Fibroblast of skin of right quadriceps (primary cell): Measurements from ENCODE around the gene OR6C4.
"Not testable (repeated sequence)": the region's sequence is repeated elsewhere in the genome, so short reads cannot be mapped to it uniquely, and the experiment has no call there.

ENCODE experiments used
- DNase-seq: peaks from one replicate; pipeline ENCODE4 v3.0.0-alpha.2; 2013

OR6C4 gene

DNA sequence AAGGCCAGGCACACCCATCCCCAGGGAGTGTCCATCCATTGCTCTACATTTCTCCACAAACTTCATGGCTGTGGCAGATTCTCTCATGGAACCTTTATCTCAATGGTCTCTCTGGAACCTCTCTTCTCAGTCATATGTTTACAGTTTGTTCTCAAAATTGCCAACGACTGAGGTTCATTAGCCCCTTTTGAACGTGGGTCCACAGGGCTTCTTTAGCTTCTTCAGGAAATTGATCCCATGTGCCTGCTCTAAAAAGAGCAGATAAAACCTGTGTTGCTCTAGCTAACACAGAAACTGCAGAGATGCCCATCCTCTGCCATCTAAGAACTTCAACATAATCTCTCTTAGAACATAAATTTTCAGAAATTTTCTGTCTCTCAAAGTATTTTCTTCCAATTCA lies at the start of gene OR6C4:
OR6C4 (plus strand) TSS at position 301 of the 400 bp plus-strand sequence. CDS start 1,625 bp downstream, outside the sequence.
- no peak for DNase-seq

DNA sequence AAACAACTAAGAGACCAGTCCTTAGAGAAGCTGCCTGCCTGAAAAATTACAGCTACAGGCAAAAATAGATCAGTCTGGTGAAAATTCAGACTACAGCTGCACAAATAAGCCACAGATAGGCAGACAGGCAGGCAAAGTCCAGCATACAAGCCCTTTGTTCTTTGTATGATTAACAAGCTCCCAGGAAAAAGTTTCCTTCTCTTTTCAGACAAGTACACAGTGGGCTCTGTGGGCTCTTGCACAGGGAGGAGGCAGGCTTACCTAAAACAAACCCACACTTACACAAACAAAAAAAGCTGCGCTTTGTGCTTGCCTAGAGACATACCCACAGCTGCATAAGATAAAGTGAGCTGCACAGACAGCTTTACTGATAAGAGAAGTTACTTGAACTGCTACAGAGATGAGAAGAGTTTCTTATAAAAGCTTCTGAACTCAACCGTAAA lies 49.6 kb upstream of the OR6C4 start:
- DNase-seq = no peak

DNA sequence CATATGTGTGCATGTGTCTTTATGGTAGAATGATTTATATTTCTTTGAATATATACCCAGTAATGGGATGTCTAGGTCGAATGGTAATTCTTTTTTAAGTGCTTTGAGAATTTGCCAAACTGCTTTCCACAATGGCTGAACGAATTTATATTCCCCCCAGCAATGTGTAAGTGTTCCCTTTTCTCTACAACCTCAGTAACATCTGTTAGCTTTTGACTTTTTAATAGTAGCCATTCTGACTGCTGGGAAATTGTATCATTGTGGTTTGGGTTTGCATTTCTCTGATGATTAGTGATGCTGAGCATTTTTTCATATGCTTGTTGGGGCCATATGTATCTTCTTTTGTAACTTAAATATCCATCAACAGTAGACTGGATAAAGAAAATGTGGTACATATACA lies 47.8 kb upstream of the OR6C4 start:
- DNase-seq = no peak

DNA sequence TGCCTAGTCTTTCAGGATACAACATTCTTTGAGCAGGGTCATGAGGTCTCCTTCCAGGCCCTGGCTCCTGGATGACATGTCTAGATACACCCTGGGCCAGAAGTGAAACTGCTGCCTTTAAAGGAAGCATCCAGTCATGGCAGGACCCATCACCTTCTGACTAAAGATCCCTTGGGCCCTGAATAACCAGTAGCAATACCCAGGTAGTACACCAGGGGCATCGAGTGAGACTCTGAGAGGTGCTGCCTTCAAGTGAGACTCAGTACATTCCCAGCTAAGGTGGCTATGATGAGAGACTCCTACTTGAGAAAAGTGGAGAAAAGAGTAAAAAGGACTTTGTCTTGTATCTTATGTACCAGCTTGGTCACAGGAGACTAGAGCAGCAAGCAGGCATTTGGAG lies 33.7 kb upstream of the OR6C4 start:
- DNase-seq = no peak

DNA sequence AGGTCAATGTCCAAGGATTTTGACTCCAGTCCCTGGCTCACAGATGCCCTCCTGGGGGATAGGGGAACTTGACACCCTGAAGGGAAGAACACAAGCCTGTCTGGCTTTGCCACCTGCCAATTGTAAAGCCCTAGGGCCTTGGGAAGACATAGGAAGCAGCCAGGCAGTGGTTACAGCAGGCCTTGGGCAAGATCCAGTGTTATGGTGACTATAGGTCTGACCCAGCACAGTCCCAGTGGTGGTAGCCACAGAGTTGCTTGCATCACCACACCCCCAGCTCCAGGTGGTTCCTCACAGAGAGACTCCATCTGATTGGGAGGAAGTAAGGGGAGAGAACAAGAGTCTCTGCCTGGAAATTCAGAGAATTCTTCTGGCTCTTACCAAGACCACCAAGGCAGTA lies 33.0 kb upstream of the OR6C4 start:
- DNase-seq = no peak

DNA sequence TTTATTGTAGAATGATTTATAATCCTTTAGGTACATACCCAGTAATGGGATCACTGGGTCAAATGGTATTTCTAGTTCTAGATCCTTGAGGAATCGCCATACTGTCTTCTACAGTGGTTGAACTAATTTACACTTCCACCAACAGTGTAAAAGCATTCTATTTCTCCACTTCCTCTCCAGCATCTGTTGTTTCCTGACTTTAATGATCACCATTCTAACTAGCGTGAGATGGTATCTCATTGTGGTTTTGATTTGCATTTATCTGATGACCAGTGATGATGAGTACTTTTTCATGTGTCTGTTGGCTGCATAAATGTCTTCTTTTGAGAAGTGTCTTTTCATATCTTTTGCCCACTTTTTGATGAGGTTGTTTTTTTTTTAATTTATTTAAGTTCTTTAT lies 1.2 kb upstream of the OR6C4 start:
- DNase-seq = not testable (repeated sequence)

DNA sequence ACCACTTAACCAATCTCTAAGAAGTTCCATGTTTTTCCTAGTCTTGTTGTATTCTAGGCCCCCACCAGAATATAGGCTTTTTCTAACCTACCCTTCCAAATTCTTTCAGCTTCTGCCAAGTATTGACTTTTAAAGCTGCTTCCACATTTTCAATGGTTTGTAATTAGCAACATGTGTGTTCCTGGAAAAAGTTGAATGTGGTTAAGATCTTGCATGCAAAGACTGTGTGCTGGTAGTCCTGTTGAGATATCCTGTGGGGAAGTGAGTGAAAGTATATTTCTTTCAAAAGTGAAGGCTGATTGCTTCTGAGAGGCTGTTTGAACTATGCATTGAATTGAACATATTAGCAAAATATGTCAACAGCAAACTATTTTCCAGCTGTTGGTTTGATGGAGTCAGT lies 646 bp upstream of the OR6C4 start:
- no peak for DNase-seq

DNA sequence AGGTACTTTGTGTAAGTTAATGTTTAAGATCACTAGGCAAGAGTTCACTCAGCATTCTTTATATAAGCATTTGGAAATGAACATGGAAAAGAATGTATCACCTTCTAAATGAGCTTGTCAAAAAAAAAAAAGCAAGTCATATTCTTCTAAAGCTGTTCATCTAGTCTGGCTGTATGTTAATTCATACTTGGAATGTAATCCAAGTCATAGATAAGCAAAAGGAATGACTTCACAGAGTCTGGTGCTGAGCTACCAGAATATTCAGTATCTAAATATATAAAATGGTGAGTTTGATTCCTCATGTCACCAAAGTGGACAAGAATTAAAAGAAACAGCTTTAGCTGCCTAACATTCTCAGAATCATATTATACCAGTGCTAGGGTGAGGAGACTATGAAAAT lies 4.9 kb downstream of the OR6C4 start:
- no peak for DNase-seq

DNA sequence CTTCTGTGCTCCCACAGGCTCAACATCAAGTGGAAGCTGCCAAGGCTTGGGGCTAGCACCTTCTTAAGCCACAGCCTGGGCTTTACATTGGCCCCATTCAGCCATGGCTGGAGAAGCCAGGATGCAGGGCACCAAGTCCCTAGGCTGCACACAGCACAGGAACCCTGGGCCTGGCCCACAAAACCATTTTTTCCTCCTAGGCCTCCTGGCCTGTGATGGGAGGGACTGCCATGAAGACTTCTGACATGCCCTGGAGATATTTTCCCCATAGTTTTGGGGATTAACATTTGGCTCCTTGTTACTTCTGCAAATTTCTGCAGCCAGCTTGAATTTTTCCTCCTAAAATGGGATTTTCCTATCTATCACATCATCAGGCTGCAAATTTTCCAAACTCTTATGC lies 20.7 kb downstream of the OR6C4 start:
- not testable (repeated sequence) for DNase-seq

DNA sequence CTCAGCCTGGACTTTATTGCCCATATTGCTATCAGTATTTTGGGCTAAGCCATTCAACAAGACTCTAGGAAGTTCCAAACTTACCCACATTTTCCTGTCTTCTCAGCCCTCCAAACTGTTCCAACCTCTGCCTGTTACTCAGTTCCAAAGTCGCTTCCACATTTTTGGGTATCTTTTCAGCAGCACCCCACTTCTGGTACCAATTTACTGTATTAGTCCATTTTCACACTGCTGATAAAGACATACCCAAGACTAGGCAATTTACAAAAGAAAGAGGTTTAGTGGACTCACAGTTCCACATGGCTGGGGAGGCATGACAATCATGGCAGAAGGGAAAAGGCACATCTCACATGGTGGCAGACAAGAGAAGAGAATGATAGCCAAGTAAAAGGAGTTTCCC lies 21.3 kb downstream of the OR6C4 start:
- not testable (repeated sequence) for DNase-seq

DNA sequence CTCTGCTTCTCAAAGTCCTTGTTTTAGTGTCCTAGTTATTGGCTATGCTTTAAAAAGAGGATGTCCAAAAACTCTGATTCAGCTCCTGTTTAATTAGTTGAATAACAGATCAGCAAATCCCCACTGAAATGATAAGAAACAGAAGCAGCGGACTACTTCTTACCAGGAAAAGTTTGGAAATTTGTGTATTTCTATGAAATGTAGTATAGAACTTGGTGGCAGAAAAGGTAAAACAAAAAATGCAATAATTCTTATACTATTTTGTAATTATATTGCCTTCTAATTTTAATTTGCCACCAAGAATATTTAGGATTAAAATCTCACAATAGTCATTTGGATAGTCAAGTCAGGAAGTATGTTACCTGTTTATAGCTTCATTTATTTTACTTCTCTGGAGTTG lies 22.8 kb downstream of the OR6C4 start, which contains the start of gene OR2AP1:
OR2AP1 (plus strand) TSS at position 301 of the 400 bp plus-strand sequence. CDS start 1,947 bp downstream, outside the sequence.
- no peak for DNase-seq

DNA sequence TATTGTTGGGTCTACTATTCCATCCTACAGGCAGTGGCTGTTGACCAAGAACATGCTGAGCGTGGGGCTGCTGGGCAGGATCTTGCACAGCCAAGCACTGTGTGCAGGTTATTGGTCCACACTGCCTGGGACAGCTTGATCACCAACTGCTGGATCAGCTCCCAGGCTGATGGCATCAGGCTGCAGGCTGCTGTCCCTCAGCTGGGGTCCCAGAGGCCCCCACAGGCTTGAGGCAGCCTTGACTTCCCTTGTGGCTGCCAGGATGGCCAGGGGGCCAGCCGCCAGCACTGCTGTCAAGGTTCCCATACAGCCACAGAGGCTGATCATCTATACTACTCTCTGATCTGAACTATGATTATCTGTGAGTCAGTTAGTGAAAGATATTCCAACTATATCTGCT lies 32.7 kb downstream of the OR6C4 start:
- no peak for DNase-seq

DNA sequence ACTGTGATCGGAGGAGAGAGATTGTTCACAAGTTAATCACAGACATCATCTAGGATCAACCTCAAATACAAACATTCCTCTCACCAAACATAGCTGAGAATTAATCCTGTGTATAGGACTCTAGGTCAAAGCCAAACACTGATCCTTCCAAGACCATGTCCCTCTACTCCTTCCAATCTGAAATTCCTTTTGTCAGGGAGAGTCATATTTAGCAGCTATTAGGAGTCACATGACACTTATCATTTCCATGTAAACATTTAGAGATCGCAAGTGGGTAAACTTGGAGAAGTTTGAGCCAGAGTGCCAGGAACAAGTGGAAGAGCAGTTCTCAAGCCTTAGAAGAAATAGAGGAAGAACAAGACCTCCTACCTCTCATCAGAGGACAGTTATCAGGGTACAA lies 36.4 kb downstream of the OR6C4 start:
- no peak for DNase-seq

DNA sequence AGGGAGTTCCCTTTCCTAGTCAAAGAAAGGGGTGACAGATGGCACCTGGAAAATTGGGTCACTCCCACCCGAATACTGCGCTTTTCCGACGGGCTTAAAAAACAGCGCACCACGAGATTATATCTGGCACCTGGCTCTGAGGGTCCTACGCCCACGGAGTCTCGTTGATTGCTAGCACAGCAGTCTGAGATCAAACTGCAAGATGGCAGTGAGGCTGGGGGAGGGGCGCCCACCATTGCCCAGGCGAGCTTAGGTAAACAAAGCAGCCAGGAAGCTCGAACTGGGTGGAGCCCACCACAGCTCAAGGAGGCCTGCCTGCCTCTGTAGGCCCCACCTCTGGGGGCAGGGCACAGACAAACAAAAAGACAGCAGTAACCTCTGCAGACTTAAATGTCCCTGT lies 40.8 kb downstream of the OR6C4 start:
- DNase-seq = not testable (repeated sequence)
